Activated naive CD8-positive, alpha-beta T cell treated with anti-CD3 and anti-CD28 coated beads for 36 hours (primary cell): ENCODE results near the gene RCBTB2. TPM values are rescaled to one million over a fixed set of nuclear protein-coding genes. Genes with fewer than 3 reads are reported as not detected.

Experiments used
- DNase-seq: peaks from one replicate; pipeline ENCODE4 v3.0.0; 2021
- H3K27ac Mint-ChIP-seq: one replicate; pipeline ENCODE4 v1.8.0; 2022; ENCODE audit warnings: mild to moderate bottlenecking, moderate library complexity, mixed read lengths
- H3K27me3 Mint-ChIP-seq: one replicate; pipeline ENCODE4 v1.8.0; 2022; ENCODE audit warnings: mild to moderate bottlenecking, mixed read lengths
- H3K36me3 Mint-ChIP-seq: one replicate; pipeline ENCODE4 v1.8.0; 2021; ENCODE audit warnings: mild to moderate bottlenecking, mixed read lengths
- H3K4me1 Mint-ChIP-seq: one replicate; pipeline ENCODE4 v1.8.0; 2021; ENCODE audit warnings: mixed read lengths
- H3K4me3 Mint-ChIP-seq: one replicate; pipeline ENCODE4 v1.8.0; 2022; ENCODE audit warnings: mild to moderate bottlenecking, moderate library complexity, mixed read lengths
- H3K9me3 Mint-ChIP-seq: one replicate; pipeline ENCODE4 v1.8.0; 2022; ENCODE audit warnings: mixed read lengths
- total RNA-seq, 2 experiments: library from RNA; stranded (reverse); gene quantifications; one replicate each; pipeline ENCODE4 v1.2.3, GENCODE V29; 2021

Gene RCBTB2
- total RNA-seq, 2 experiments from 2014 or later: 1.9 to 2.4 TPM

- H3K27ac Mint-ChIP-seq: no peak overlapping the region
- no peaks in the 10 kb centered on the region for H3K4me1 Mint-ChIP-seq
- peaks cover 10% of the 10 kb centered on the region for H3K27me3 Mint-ChIP-seq
Observed at GRCh38 chr13:48549658-48550057, 16.8 kb upstream of the RCBTB2 start.

GRCh38 chr13:48547663-48548092 is 14.8 kb upstream of the RCBTB2 start:
- peaks cover 9% of the 10 kb centered on the region for H3K9me3 Mint-ChIP-seq
- H3K4me3 Mint-ChIP-seq: no peak overlapping the region
- peaks cover 3% of the 10 kb centered on the region for H3K36me3 Mint-ChIP-seq
- peaks cover 5% of the 10 kb centered on the region for H3K4me1 Mint-ChIP-seq
- DNase-seq: no peak
- peaks cover 13% of the 10 kb centered on the region for H3K27me3 Mint-ChIP-seq
- no peak overlapping the region for H3K27ac Mint-ChIP-seq

More at GRCh38 chr13:48549658-48550057, 16.8 kb upstream of the RCBTB2 start:
- H3K36me3 Mint-ChIP-seq: peaks cover 3% of the 10 kb centered on the region
- no peak overlapping the region for H3K4me3 Mint-ChIP-seq
- DNase-seq: no peak
- peaks cover 12% of the 10 kb centered on the region for H3K9me3 Mint-ChIP-seq

GRCh38 chr13:48545608-48546007 is 12.7 kb upstream of the RCBTB2 start:
- Mint-ChIP-seq H3K27ac (no peak overlapping the region), H3K36me3 (no peaks in the 10 kb centered on the region), H3K27me3 (peaks cover 18% of the 10 kb centered on the region), H3K4me3 (no peak overlapping the region), H3K9me3 (no peaks in the 10 kb centered on the region), H3K4me1 (peaks cover 5% of the 10 kb centered on the region)
- DNase-seq: no peak

GRCh38 chr13:48542581-48543341 is 9.9 kb upstream of the RCBTB2 start:
- Mint-ChIP-seq H3K4me3 (no peak overlapping the region), H3K4me1 (peaks cover 5% of the 10 kb centered on the region), H3K9me3 (no peaks in the 10 kb centered on the region), H3K27ac (no peak overlapping the region), H3K27me3 (peaks cover 16% of the 10 kb centered on the region), H3K36me3 (no peaks in the 10 kb centered on the region)
- DNase-seq: no peak

DNA sequence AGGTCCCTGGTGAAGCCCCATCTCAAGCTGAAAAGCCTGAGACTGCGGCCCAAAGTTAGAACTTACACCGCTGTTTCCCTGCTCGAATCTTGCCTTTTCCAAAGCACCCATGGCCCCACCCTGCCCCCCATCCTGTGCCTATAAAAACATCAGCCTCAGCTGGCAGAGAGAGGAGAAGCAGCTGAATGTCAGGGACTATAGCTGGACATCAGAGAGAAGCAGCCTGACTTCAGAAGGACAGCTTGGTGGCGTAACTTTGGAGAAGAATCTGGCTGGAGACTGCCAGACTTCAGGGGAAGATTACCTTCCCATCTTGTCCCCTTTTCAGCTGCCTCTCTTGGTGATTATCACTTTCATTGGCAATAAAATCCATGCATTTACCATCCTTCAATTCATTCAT is 9.3 kb upstream of the RCBTB2 start:
- H3K4me3 Mint-ChIP-seq: no peak overlapping the region

GRCh38 chr13:48539550-48539949 is 6.7 kb upstream of the RCBTB2 start:
- no peak for DNase-seq
- H3K36me3 Mint-ChIP-seq: no peaks in the 10 kb centered on the region
- peaks cover 5% of the 10 kb centered on the region for H3K4me1 Mint-ChIP-seq
- no peak overlapping the region for H3K27ac Mint-ChIP-seq
- H3K27me3 Mint-ChIP-seq: peaks cover 16% of the 10 kb centered on the region
- H3K9me3 Mint-ChIP-seq: peaks cover 2% of the 10 kb centered on the region
- no peak overlapping the region for H3K4me3 Mint-ChIP-seq

More for the DNA sequence above, 9.3 kb upstream of the RCBTB2 start:
- Mint-ChIP-seq H3K27me3 (peaks cover 16% of the 10 kb centered on the region), H3K36me3 (no peaks in the 10 kb centered on the region), H3K9me3 (no peaks in the 10 kb centered on the region), H3K27ac (no peak overlapping the region), H3K4me1 (peaks cover 5% of the 10 kb centered on the region)
- no peak for DNase-seq

- DNase-seq: no peak
- peaks cover 11% of the 10 kb centered on the region for H3K4me1 Mint-ChIP-seq
- peaks cover 13% of the 10 kb centered on the region for H3K27me3 Mint-ChIP-seq
- peaks cover 2% of the 10 kb centered on the region for H3K9me3 Mint-ChIP-seq
- H3K36me3 Mint-ChIP-seq: no peaks in the 10 kb centered on the region
- H3K4me3 Mint-ChIP-seq: no peak overlapping the region
- no peak overlapping the region for H3K27ac Mint-ChIP-seq
Observed at GRCh38 chr13:48536621-48537250, 3.9 kb upstream of the RCBTB2 start.

DNA sequence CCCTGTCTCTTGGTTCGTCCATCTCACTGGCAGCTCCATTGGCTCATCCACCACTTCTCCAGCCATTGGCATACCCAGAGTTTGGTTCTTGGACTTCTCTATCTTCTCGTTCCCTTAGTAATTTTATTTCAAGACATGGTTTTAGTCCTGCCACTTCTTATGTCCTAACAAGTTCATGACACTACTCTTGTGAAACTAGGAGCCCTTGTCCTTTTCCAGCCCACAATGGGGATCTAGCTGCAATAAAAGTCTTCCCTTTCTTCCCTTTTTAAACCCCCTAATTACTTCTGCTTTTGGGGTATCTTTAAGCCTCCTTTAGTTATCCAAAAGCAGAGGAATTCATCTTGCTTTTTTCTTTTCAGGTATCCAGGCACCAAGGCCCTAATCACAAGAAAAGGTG is 2.9 kb upstream of the RCBTB2 start:
- Mint-ChIP-seq H3K27ac (no peak overlapping the region), H3K4me1 (peaks cover 20% of the 10 kb centered on the region), H3K27me3 (peaks cover 10% of the 10 kb centered on the region), H3K36me3 (no peaks in the 10 kb centered on the region), H3K4me3 (no peak overlapping the region), H3K9me3 (peaks cover 2% of the 10 kb centered on the region)
- DNase-seq: no peak

GRCh38 chr13:48534911-48535501 is 2.1 kb upstream of the RCBTB2 start:
- Mint-ChIP-seq H3K27ac (no peak overlapping the region), H3K4me3 (no peak overlapping the region), H3K36me3 (no peaks in the 10 kb centered on the region), H3K4me1 (peaks cover 22% of the 10 kb centered on the region), H3K9me3 (peaks cover 2% of the 10 kb centered on the region), H3K27me3 (peaks cover 8% of the 10 kb centered on the region)
- DNase-seq: no peak

GRCh38 chr13:48533961-48534600 is 1.2 kb upstream of the RCBTB2 start:
- H3K27me3 Mint-ChIP-seq: peaks cover 5% of the 10 kb centered on the region
- no peak overlapping the region for H3K27ac Mint-ChIP-seq
- H3K4me1 Mint-ChIP-seq: peaks cover 22% of the 10 kb centered on the region
- H3K36me3 Mint-ChIP-seq: no peaks in the 10 kb centered on the region
- peaks cover 2% of the 10 kb centered on the region for H3K9me3 Mint-ChIP-seq
- H3K4me3 Mint-ChIP-seq: no peak overlapping the region
- no peak for DNase-seq

GRCh38 chr13:48532256-48532505 is 699 bp downstream of the RCBTB2 start:
- peaks cover 22% of the 10 kb centered on the region for H3K4me1 Mint-ChIP-seq
- no peaks in the 10 kb centered on the region for H3K36me3 Mint-ChIP-seq
- H3K9me3 Mint-ChIP-seq: peaks cover 2% of the 10 kb centered on the region
- no peak for DNase-seq
- H3K4me3 Mint-ChIP-seq: peak overlapping the region; percentile 89
- H3K27me3 Mint-ChIP-seq: no peaks in the 10 kb centered on the region
- H3K27ac Mint-ChIP-seq: peak overlapping the region; percentile 96

DNA sequence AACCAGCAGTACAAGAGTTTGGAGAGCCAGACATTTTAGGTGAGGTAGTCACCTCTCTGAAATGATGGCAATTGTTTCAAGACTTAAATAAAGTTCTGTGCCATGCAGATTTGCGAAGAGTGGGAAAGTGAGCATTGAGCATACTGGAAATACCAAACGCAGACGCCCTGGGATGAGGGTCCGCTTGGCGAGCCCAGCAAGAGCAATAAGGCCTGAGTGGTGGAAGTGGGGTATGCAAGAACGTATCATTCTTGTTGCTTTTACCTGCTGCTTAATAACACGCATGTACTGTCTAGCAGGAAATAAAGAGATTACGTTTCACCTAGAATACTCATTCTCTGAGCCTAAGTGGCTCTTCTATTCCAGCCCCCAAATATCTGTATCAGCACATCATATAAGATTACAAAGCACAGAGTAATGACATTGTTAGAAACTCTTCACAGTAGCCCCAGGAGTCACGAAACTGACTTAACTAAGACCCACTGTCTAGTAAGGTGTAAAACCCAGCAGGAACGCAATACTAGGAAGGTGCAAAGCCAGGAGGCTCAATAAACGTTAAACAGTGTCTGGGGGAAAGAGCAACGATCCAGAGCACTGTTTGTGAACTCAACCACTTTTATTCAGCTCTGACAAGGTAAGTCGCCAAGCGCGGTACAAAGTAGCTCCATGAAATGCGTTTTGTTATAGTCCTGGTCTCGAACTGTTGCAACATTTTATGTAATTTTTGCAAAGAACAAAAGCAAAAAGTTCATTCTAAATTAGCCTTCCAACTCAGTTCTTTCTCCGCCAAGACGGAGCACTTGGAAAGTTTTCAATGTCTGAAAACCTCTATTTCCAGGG is 1.2 kb downstream of the RCBTB2 start:
- DNase-seq: no peak
- Mint-ChIP-seq H3K36me3 (no peaks in the 10 kb centered on the region), H3K4me3 (peak overlapping the region; percentile 89), H3K4me1 (peaks cover 22% of the 10 kb centered on the region), H3K27ac (peak overlapping the region; percentile 96), H3K27me3 (no peaks in the 10 kb centered on the region), H3K9me3 (peaks cover under 1% of the 10 kb centered on the region)

- no peak for DNase-seq
- Mint-ChIP-seq H3K27ac (no peak overlapping the region), H3K4me1 (peaks cover 22% of the 10 kb centered on the region), H3K9me3 (no peaks in the 10 kb centered on the region), H3K36me3 (no peaks in the 10 kb centered on the region), H3K4me3 (no peak overlapping the region), H3K27me3 (no peaks in the 10 kb centered on the region)
Observed at GRCh38 chr13:48530833-48531232, 2.0 kb downstream of the RCBTB2 start.

- Mint-ChIP-seq H3K27ac (no peak overlapping the region), H3K9me3 (no peaks in the 10 kb centered on the region), H3K27me3 (no peaks in the 10 kb centered on the region), H3K4me1 (peaks cover 18% of the 10 kb centered on the region), H3K36me3 (no peaks in the 10 kb centered on the region), H3K4me3 (no peak overlapping the region)
- DNase-seq: no peak
Observed at GRCh38 chr13:48528720-48529119, 4.2 kb downstream of the RCBTB2 start.

- no peak for DNase-seq
- Mint-ChIP-seq H3K4me3 (no peak overlapping the region), H3K36me3 (no peaks in the 10 kb centered on the region), H3K9me3 (no peaks in the 10 kb centered on the region), H3K4me1 (peaks cover 12% of the 10 kb centered on the region), H3K27me3 (no peaks in the 10 kb centered on the region), H3K27ac (no peak overlapping the region)
Observed at GRCh38 chr13:48527955-48528354, 4.9 kb downstream of the RCBTB2 start.
